Uterus (tissue), 4 donors: ENCODE measurements around the gene EIF4H. TPM values are rescaled to one million over a fixed set of nuclear protein-coding genes. Genes with fewer than 3 reads are reported as not detected.

Experiments
- DNase-seq, 2 donors: peaks; one replicate each; pipeline ENCODE4 v3.0.0-alpha.2; 2019 to 2020
- H3K27ac ChIP-seq, 2 donors: fragments of 200-600 bp; sonication (generic); 1 replicate in 1 of 2; 2 replicates in 1 of 2; pipeline ENCODE4 v1.5.1; 2016 to 2018
- H3K27me3 ChIP-seq, 2 donors: fragments of 200-600 bp; sonication (generic); one replicate each; pipeline ENCODE4 v1.5.1; 2018 to 2019; ENCODE audit warnings: control low read depth in 1 of 2
- H3K36me3 ChIP-seq, 2 donors: fragments of 200-600 bp; sonication (generic); one replicate each; pipeline ENCODE4 v1.5.1; 2019; ENCODE audit warnings: control low read depth in 1 of 2
- H3K4me1 ChIP-seq, 2 donors: fragments of 200-600 bp; sonication (generic); one replicate each; pipeline ENCODE4 v1.5.1; 2018 to 2019; ENCODE audit warnings: control low read depth in 1 of 2
- H3K4me3 ChIP-seq, 2 donors: fragments of 200-600 bp; sonication (generic); 1 replicate in 1 of 2; 2 replicates in 1 of 2; pipeline ENCODE4 v1.5.1; 2018 to 2019; ENCODE audit warnings: mild to moderate bottlenecking in 1 of 2
- H3K9me3 ChIP-seq, 2 donors: fragments of 200-600 bp; sonication (generic); one replicate each; pipeline ENCODE4 v1.5.1; 2019; ENCODE audit warnings: control low read depth in 1 of 2
- CTCF ChIP-seq, 4 experiments: fragments of 200-600 bp in 2 of 4; fragments of 450-650 bp in 2 of 4; sonication (generic) in 2 of 4; IDR thresholded peaks; one replicate each; pipeline ENCODE4 v1.5.1; 2016 to 2019; ENCODE audit warnings: antibody characterized with exemption in 4 of 4, mild to moderate bottlenecking in 2 of 4, moderate library complexity in 1 of 4
- POLR2A ChIP-seq, 2 donors: fragments of 450-650 bp; IDR thresholded peaks; one replicate each; pipeline ENCODE4 v1.6.1; 2016; ENCODE audit warnings: antibody characterized with exemption in 2 of 2, mild to moderate bottlenecking in 1 of 2, moderate library complexity in 1 of 2
- intact Hi-C: fragments of 100-400 bp; cut with DNase I; formaldehyde crosslinking; loops from one replicate; pipeline ENCODE4 v1.15.1; 2023; ENCODE audit warnings: low total_unique reads
- total RNA-seq, 4 donors: library from RNA; depleted of rRNA in 3 of 4; stranded (reverse); fragments of >200 nt in 3 of 4; gene quantifications; one replicate each; pipeline versions ENCODE4 v1.1.0 to v1.2.4, GENCODE V29; 2014 to 2023
- donor health status: DM: yes; HTN: yes; CAD: no.

Gene EIF4H
- total RNA-seq, 4 donors from 2014 or later, result 122 to 257 (median 193) TPM

GRCh38 chr7:74233655-74234285, 59.6 kb downstream of the EIF4H start:
- no peaks in the 10 kb centered on the region for H3K4me1 ChIP-seq
- no peaks in the 10 kb centered on the region for H3K27me3 ChIP-seq
- TF ChIP-seq POLR2A (IDR thresholded peaks at IDR 0.05) (no peak), CTCF (IDR thresholded peaks at IDR 0.05) (no peak)
- intact Hi-C loops, result no loop called here
- H3K9me3 ChIP-seq, result no peaks in the 10 kb centered on the region
- no peaks in the 10 kb centered on the region for H3K36me3 ChIP-seq
- H3K27ac ChIP-seq, result no peak overlapping the region
- H3K4me3 ChIP-seq, result no peak overlapping the region
- DNase-seq, result no peak

DNA sequence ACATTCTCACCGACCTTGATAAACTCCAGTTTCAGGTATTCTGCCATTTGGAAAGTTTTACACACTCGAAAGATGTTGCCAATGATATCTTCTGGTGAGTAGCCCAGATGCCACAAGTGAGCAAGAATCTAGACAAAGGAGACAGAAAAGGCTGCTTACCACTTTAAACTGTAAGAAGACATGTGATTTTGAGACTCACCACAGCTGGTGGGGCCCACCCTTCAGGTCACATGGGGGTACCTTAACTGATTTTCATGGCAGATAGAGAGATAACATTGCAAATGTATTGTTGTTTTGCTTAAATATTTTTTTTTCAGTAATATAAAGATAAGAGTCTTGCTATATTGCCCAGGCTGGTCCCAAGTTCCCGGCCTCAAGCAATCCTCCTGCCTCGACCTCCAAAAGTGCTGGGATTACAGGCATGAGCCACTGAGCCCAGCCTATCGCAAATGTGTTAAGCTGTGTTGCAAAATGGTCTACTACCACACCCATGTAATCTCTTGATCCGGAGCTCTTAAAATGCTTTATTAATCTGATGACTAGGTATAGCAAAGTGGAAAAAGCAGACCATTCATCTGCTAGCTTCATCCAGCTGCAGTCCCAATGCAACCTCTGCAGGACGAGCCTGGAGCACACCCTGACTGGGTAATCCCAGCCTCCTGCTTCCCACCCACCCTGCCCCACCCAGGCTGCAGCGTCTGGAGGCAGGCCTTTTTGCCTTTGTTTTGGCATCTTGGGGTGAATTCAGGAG, 61.5 kb downstream of the EIF4H start:
- no peak for TF ChIP-seq POLR2A (IDR thresholded peaks at IDR 0.05)
- TF ChIP-seq CTCF (IDR thresholded peaks at IDR 0.05), result no peak
- no peaks in the 10 kb centered on the region for H3K27me3 ChIP-seq
- no peak for DNase-seq

DNA sequence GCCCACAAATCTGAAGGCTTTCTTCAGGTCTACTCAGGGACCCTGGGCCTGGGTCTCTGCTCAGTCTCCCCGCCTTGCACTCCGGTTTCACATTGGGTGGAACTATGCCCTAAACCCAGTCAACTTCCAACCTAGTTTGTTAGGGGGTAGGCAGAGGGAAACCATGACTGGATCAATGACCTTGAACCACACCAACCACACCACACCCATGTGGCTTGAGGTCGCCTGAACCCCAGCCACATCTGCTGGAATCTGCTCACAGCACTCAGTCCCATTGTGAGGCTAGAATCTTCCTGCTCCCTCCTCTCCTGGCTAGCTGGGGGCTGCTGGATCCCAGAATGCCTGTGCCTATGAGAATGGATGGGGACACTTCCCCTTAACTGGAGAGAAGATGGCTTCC, 62.1 kb downstream of the EIF4H start:
- Histone ChIP-seq H3K9me3 (no peaks in the 10 kb centered on the region), H3K27me3 (no peaks in the 10 kb centered on the region), H3K4me3 (no peak overlapping the region), H3K4me1 (no peaks in the 10 kb centered on the region), H3K36me3 (no peaks in the 10 kb centered on the region), H3K27ac (no peak overlapping the region)
- intact Hi-C loops, result no loop called here
- no peak for TF ChIP-seq CTCF (IDR thresholded peaks at IDR 0.05)
- no peak for TF ChIP-seq POLR2A (IDR thresholded peaks at IDR 0.05)
- DNase-seq, result no peak

More for the DNA sequence above, 61.5 kb downstream of the EIF4H start:
- no peak overlapping the region for H3K4me3 ChIP-seq
- no peaks in the 10 kb centered on the region for H3K36me3 ChIP-seq
- intact Hi-C loops, result no loop called here
- no peaks in the 10 kb centered on the region for H3K9me3 ChIP-seq
- H3K27ac ChIP-seq, result no peak overlapping the region
- no peaks in the 10 kb centered on the region for H3K4me1 ChIP-seq

- H3K27me3 ChIP-seq, result no peaks in the 10 kb centered on the region
These were observed 66.3 kb downstream of the EIF4H start for GRCh38 chr7:74240482-74240881.

More at GRCh38 chr7:74240482-74240881, 66.3 kb downstream of the EIF4H start:
- no peaks in the 10 kb centered on the region for H3K36me3 ChIP-seq
- no peak overlapping the region for H3K4me3 ChIP-seq
- H3K27ac ChIP-seq, result no peak overlapping the region
- intact Hi-C loops, result no loop called here
- DNase-seq, result no peak
- H3K9me3 ChIP-seq, result no peaks in the 10 kb centered on the region
- TF ChIP-seq CTCF (IDR thresholded peaks at IDR 0.05), result no peak
- no peak for TF ChIP-seq POLR2A (IDR thresholded peaks at IDR 0.05)
- no peaks in the 10 kb centered on the region for H3K4me1 ChIP-seq
